GM12878 (cell line): ENCODE data around the gene FLVCR2. TPM values are rescaled to one million over a fixed set of nuclear protein-coding genes. Genes with fewer than 3 reads are reported as not detected.

ENCODE experiments used
- ATAC-seq: fragments of 200-7000 bp; cut with Tn5 transposase; 3 replicates; pipeline ENCODE4 v1.9.1; 2020; ENCODE audit warnings: mild to moderate bottlenecking, moderate library complexity
- BruUV-seq: library from RNA; stranded (reverse); fragments of 400-500 nt; replicated peaks from 2 replicates; lab custom pipeline; 2021; lab: Mats Ljungman, UMichigan
- CTCF ChIA-PET: fragments of 300-600 bp; sonication (Branson Sonifier 250); formaldehyde crosslinking; extraction: SDS; loops from one replicate; lab custom pipeline; 2021; ENCODE audit warnings: inconsistent platforms; lab: Yijun Ruan, JAX
- POLR2A ChIA-PET: fragments of 350-600 bp; formaldehyde crosslinking; extraction: SDS; loops from one replicate; lab custom pipeline; 2021; ENCODE audit warnings: inconsistent platforms; lab: Charles Lee
- RAD21 ChIA-PET: fragments of 300-600 bp; sonication (Branson Sonifier 250); formaldehyde crosslinking; loops from one replicate; lab custom pipeline; 2023; ENCODE audit warnings: antibody characterized with exemption; ENCODE audit not compliant: unreplicated experiment; lab: Charles Lee
- SMC1A ChIA-PET: fragments of 300-600 bp; sonication (Branson Sonifier 250); formaldehyde crosslinking; loops from one replicate; lab custom pipeline; 2023; ENCODE audit not compliant: unreplicated experiment, uncharacterized antibody; lab: Charles Lee
- DNase-seq: peaks from one replicate; pipeline ENCODE4 v3.0.0-alpha.2; 2011; ENCODE audit warnings: low read depth, low spot score
- FAIRE-seq: peaks from 3 replicates; lab custom pipeline; 2011; peaks lifted over from hg19 to GRCh38; lab: Jason Lieb, UNC
- H2AFZ ChIP-seq: 2 replicates; pipeline ENCODE4 v1.6.0; 2011; ENCODE audit warnings: low read depth, low read length, control low read depth; ENCODE audit not compliant: control insufficient read depth
- H3K27ac ChIP-seq: 2 replicates; pipeline ENCODE4 v1.5.1; 2011; ENCODE audit warnings: control low read depth; ENCODE audit not compliant: control insufficient read depth, insufficient read depth
- H3K27me3 ChIP-seq, 2 experiments: replicated peaks in 1 of 2; 2 replicates each; pipeline versions ENCODE4 v1.6.0 to v1.6.1; 2011; ENCODE audit warnings: low read length in 1 of 2; ENCODE audit not compliant: control insufficient read depth in 2 of 2, insufficient read depth in 2 of 2
- H3K36me3 ChIP-seq, 2 experiments: 2 replicates each; pipeline ENCODE4 v1.5.1; 2011; ENCODE audit warnings: low read length in 1 of 2; ENCODE audit not compliant: control insufficient read depth in 2 of 2, insufficient read depth in 2 of 2
- H3K4me1 ChIP-seq: 2 replicates; pipeline ENCODE4 v1.6.1; 2011; ENCODE audit warnings: mild to moderate bottlenecking, low read length, moderate library complexity, mixed read lengths; ENCODE audit not compliant: control insufficient read depth, insufficient read depth
- H3K4me2 ChIP-seq: 2 replicates; pipeline ENCODE4 v1.6.0; 2011; ENCODE audit warnings: control low read depth; ENCODE audit not compliant: control insufficient read depth, insufficient read depth
- H3K4me3 ChIP-seq: fragments of 200-600 bp; sonication (generic); 2 replicates; pipeline ENCODE4 v1.5.1; 2016
- H3K79me2 ChIP-seq: 2 replicates; pipeline ENCODE4 v1.6.0; 2011; ENCODE audit warnings: low read length; ENCODE audit not compliant: control insufficient read depth, insufficient read depth
- H3K9ac ChIP-seq: 2 replicates; pipeline ENCODE4 v1.8.0; 2011; ENCODE audit warnings: low read length, control low read depth, mixed read lengths; ENCODE audit not compliant: control insufficient read depth, insufficient read depth
- H3K9me3 ChIP-seq: replicated peaks from 3 replicates; pipeline ENCODE4 v1.5.1; 2011; ENCODE audit warnings: mild to moderate bottlenecking, low read length; ENCODE audit not compliant: control insufficient read depth, insufficient read depth
- H4K20me1 ChIP-seq: 2 replicates; pipeline ENCODE4 v1.6.0; 2011; ENCODE audit not compliant: control insufficient read depth, insufficient read depth
- DPF2 ChIP-seq: fragments of 450-650 bp; IDR thresholded peaks from 2 replicates; pipeline ENCODE4 v1.6.1; 2017; ENCODE audit warnings: mild to moderate bottlenecking
- ELK1 ChIP-seq: IDR thresholded peaks from 2 replicates; pipeline ENCODE4 v1.6.1; 2012; ENCODE audit warnings: low read depth, low read length, improper control_type of control experiment
- EZH2 ChIP-seq: IDR thresholded peaks from 2 replicates; pipeline ENCODE4 v1.6.1; 2012; ENCODE audit warnings: low read depth, mild to moderate bottlenecking, control low read depth, inconsistent platforms, low read length, borderline replicate concordance; ENCODE audit not compliant: control insufficient read depth
- IRF4 ChIP-seq: IDR thresholded peaks from 2 replicates; pipeline ENCODE4 v1.6.1; 2011; ENCODE audit warnings: low read depth, low read length
- MEF2B ChIP-seq: fragments of 450-650 bp; IDR thresholded peaks from 2 replicates; pipeline ENCODE4 v1.6.1; 2018; ENCODE audit warnings: mild to moderate bottlenecking, moderate library complexity; ENCODE audit not compliant: partially characterized antibody, poor library complexity, severe bottlenecking
- PAX8 ChIP-seq: fragments of 450-650 bp; IDR thresholded peaks from 2 replicates; pipeline ENCODE4 v1.6.1; 2017; ENCODE audit warnings: mild to moderate bottlenecking, moderate library complexity
- SMAD5 ChIP-seq: IDR thresholded peaks from 2 replicates; pipeline ENCODE4 v1.6.1; 2016; ENCODE audit warnings: antibody characterized with exemption, low read depth
- SP1 ChIP-seq: IDR thresholded peaks from one replicate; pipeline ENCODE4 v1.6.1; 2011; ENCODE audit warnings: low read depth, low read length
- SREBF2 ChIP-seq: IDR thresholded peaks from 2 replicates; pipeline ENCODE4 v1.6.1; 2012; ENCODE audit warnings: mild to moderate bottlenecking, low read length
- SUPT20H ChIP-seq: IDR thresholded peaks from 2 replicates; pipeline ENCODE4 v1.6.1; 2011; ENCODE audit warnings: low read depth, mild to moderate bottlenecking, low read length, moderate library complexity, borderline replicate concordance; ENCODE audit not compliant: control insufficient read depth
- TCF3 ChIP-seq: IDR thresholded peaks from 2 replicates; pipeline ENCODE4 v1.6.1; 2012; ENCODE audit warnings: low read depth, mild to moderate bottlenecking, low read length, borderline replicate concordance; ENCODE audit not compliant: insufficient read depth
- ZNF622 ChIP-seq: fragments of 450-650 bp; IDR thresholded peaks from 2 replicates; pipeline ENCODE4 v1.6.1; 2017; ENCODE audit warnings: mild to moderate bottlenecking, inconsistent platforms
- WGBS: methylation state at CpG from one replicate; pipeline ENCODE4 v1.1.6; 2016; ENCODE audit warnings: low lambda C conversion rate; ENCODE audit not compliant: insufficient replicate concordance, insufficient coverage; ENCODE audit errors: missing lambda C conversion rate; 5-methylcytosine and 5-hydroxymethylcytosine counted together
- in situ Hi-C: fragments of 300-500 bp; cut with MboI; formaldehyde crosslinking; loops from 9 replicates; pipeline ENCODE4 v1.14.3; 2018; ENCODE audit warnings: mixed read lengths
- intact Hi-C: fragments of 100-400 bp; cut with micrococcal nuclease; formaldehyde crosslinking; loops from one replicate; pipeline ENCODE4 v1.14.2; 2022; ENCODE audit not compliant: unreplicated experiment
- polyA plus RNA-seq, 11 experiments: library from polyadenylated mRNA; depleted of rRNA in 4 of 11; unstranded in 6 of 11; stranded (reverse) in 5 of 11; fragments of >200 nt; fragmentation: Nextera tagmentation in 4 of 11; fragmentation: Illumina TruSeq in 1 of 11; extraction: Ambion mirVana in 4 of 11; extraction: Trizol in 1 of 11; gene quantifications; 1 replicate in 1 of 11; 2 replicates in 10 of 11; pipeline versions ENCODE4 v1.2.1 to v1.2.3, GENCODE V29; 2011 to 2016; ENCODE audit warnings: inconsistent platforms in 2 of 11, missing spikeins in 2 of 11, low read depth in 1 of 11
- total RNA-seq, 4 experiments: library from RNA; depleted of rRNA in 3 of 4; stranded (reverse); fragments of >200 nt in 3 of 4; fragmentation: Illumina TruSeq in 1 of 4; extraction: Trizol in 1 of 4; gene quantifications; 2 replicates each; pipeline versions ENCODE4 v1.2.1 to v1.2.3, GENCODE V29; 2013 to 2021
- TF ChIP-seq, protein P1 (sequence below): IDR thresholded peaks from 2 replicates; pipeline ENCODE4 v1.6.1; 2012; ENCODE audit warnings: mild to moderate bottlenecking, low read depth, low read length
- TF ChIP-seq, protein P2 (sequence below): fragments of 450-650 bp; formaldehyde crosslinking; IDR thresholded peaks from 2 replicates; pipeline ENCODE4 v1.4.0; 2020; ENCODE audit warnings: mild to moderate bottlenecking, moderate library complexity
- TF ChIP-seq, protein P3 (sequence below): fragments of 450-650 bp; IDR thresholded peaks from 2 replicates; pipeline ENCODE4 v1.6.1; 2016; ENCODE audit warnings: mild to moderate bottlenecking

Gene FLVCR2
- total and polyA plus RNA-seq, 10 of the 15 experiments (the other 5 are each of a cell fraction or from before 2014, with no cell fraction given), result 0.24 to 3.7 (median 1.6) TPM

DNA sequence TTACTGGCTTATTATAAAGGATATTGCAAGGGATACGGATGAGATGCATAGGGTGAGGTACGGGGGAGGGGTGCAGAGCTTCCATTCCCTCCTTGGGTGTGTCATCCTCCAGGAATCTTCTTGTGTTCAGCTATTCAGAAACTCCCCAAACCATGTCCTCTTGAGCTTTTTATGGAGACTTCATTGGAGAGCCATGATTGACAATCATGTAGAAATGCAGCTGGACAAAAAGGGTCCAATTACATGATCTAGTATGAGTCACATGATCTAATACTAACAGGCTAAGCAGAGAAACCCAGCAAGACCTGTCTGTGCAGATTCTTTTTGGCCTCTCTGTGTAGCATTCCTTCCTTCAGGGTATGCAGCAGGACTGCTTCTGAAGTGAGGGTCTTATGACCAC, 23.9 kb upstream of the FLVCR2 start:
- CTCF ChIA-PET, result interaction anchor here (0.9 to 25.9 kb wide), 5 partner anchors 7 to 101 kb away, joined by 3 to 481 read pairs (median 4); partner anchors contain the start of gene BATF
- ATAC-seq (no peak), DNase-seq (no peak), FAIRE-seq (no peak)
- intact Hi-C loops (no loop called here), in situ Hi-C loops (no loop called here)
- 28% methylated on average over 2 of the region's 2 CpGs for WGBS
- no TSS peak for BruUV-seq
- TF ChIP-seq, protein P1, sequence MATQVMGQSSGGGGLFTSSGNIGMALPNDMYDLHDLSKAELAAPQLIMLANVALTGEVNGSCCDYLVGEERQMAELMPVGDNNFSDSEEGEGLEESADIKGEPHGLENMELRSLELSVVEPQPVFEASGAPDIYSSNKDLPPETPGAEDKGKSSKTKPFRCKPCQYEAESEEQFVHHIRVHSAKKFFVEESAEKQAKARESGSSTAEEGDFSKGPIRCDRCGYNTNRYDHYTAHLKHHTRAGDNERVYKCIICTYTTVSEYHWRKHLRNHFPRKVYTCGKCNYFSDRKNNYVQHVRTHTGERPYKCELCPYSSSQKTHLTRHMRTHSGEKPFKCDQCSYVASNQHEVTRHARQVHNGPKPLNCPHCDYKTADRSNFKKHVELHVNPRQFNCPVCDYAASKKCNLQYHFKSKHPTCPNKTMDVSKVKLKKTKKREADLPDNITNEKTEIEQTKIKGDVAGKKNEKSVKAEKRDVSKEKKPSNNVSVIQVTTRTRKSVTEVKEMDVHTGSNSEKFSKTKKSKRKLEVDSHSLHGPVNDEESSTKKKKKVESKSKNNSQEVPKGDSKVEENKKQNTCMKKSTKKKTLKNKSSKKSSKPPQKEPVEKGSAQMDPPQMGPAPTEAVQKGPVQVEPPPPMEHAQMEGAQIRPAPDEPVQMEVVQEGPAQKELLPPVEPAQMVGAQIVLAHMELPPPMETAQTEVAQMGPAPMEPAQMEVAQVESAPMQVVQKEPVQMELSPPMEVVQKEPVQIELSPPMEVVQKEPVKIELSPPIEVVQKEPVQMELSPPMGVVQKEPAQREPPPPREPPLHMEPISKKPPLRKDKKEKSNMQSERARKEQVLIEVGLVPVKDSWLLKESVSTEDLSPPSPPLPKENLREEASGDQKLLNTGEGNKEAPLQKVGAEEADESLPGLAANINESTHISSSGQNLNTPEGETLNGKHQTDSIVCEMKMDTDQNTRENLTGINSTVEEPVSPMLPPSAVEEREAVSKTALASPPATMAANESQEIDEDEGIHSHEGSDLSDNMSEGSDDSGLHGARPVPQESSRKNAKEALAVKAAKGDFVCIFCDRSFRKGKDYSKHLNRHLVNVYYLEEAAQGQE, result no peak
- TF ChIP-seq PAX8 (no peak), SREBF2 (no peak), DPF2 (no peak), EZH2 (no peak), TCF3 (no peak), SMAD5 (no peak), SUPT20H (no peak), IRF4 (no peak), MEF2B (no peak), ZNF622 (no peak), ELK1 (no peak), SP1 (no peak)
- TF ChIP-seq, protein P2, sequence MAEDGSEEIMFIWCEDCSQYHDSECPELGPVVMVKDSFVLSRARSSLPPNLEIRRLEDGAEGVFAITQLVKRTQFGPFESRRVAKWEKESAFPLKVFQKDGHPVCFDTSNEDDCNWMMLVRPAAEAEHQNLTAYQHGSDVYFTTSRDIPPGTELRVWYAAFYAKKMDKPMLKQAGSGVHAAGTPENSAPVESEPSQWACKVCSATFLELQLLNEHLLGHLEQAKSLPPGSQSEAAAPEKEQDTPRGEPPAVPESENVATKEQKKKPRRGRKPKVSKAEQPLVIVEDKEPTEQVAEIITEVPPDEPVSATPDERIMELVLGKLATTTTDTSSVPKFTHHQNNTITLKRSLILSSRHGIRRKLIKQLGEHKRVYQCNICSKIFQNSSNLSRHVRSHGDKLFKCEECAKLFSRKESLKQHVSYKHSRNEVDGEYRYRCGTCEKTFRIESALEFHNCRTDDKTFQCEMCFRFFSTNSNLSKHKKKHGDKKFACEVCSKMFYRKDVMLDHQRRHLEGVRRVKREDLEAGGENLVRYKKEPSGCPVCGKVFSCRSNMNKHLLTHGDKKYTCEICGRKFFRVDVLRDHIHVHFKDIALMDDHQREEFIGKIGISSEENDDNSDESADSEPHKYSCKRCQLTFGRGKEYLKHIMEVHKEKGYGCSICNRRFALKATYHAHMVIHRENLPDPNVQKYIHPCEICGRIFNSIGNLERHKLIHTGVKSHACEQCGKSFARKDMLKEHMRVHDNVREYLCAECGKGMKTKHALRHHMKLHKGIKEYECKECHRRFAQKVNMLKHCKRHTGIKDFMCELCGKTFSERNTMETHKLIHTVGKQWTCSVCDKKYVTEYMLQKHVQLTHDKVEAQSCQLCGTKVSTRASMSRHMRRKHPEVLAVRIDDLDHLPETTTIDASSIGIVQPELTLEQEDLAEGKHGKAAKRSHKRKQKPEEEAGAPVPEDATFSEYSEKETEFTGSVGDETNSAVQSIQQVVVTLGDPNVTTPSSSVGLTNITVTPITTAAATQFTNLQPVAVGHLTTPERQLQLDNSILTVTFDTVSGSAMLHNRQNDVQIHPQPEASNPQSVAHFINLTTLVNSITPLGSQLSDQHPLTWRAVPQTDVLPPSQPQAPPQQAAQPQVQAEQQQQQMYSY (CRISPR knock-in tag), result no peak
- TF ChIP-seq, protein P3, sequence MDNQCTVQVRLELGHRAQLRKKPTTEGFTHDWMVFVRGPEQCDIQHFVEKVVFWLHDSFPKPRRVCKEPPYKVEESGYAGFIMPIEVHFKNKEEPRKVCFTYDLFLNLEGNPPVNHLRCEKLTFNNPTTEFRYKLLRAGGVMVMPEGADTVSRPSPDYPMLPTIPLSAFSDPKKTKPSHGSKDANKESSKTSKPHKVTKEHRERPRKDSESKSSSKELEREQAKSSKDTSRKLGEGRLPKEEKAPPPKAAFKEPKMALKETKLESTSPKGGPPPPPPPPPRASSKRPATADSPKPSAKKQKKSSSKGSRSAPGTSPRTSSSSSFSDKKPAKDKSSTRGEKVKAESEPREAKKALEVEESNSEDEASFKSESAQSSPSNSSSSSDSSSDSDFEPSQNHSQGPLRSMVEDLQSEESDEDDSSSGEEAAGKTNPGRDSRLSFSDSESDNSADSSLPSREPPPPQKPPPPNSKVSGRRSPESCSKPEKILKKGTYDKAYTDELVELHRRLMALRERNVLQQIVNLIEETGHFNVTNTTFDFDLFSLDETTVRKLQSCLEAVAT, result no peak
- POLR2A ChIA-PET, result interaction anchor here (1.1 kb wide), 1 partner anchor 24 kb away, joined by 3 read pairs; the partner anchor contains the start of gene FLVCR2
- Histone ChIP-seq H2AFZ (no peak overlapping the region), H3K36me3 (no peaks in the 10 kb centered on the region), H3K4me1 (peaks cover 6% of the 10 kb centered on the region), H3K27me3 (no peaks in the 10 kb centered on the region), H3K79me2 (no peaks in the 10 kb centered on the region), H3K4me2 (no peak overlapping the region), H3K9me3 (peaks cover 5% of the 10 kb centered on the region; the same call in 2 of the 3 replicates), H3K4me3 (no peak overlapping the region), H4K20me1 (no peaks in the 10 kb centered on the region), H3K9ac (no peak overlapping the region), H3K27ac (no peak overlapping the region)
- RAD21 ChIA-PET, result interaction anchor here (0.7 kb wide), 1 partner anchor 107 kb away, joined by 4 read pairs; the partner anchor contains the start of gene TTLL5
- SMC1A ChIA-PET, result interaction anchor here (3.0 to 13.7 kb wide), 3 partner anchors 14 to 62 kb away, joined by 12 to 257 read pairs (median 98); partner anchors contain the start of gene BATF
